ENCODE measurements around the gene SDK1. TPM values are rescaled to one million over a fixed set of nuclear protein-coding genes. Genes with fewer than 3 reads are reported as not detected.

The SDK1 gene
- total and polyA plus RNA-seq, 2 of the 8 experiments (the other 6 are each of a cell fraction or from before 2014, with no cell fraction given), result 3.3 to 7.2 TPM

GRCh38 chr7:3639253-3639652 is 338.2 kb downstream of the SDK1 start (continued):
- no peak for TF ChIP-seq CHD7 (IDR thresholded peaks at IDR 0.05; ENCODE audit: insufficient replicate concordance, low read length)
- TF ChIP-seq SRF (IDR thresholded peaks at IDR 0.05; ENCODE audit: low read depth, low read length), result no peak
